GM21367 (cell line): ENCODE results near the gene ICAM3.

Experiments
- ATAC-seq: cut with Tn5 transposase; IDR thresholded peaks from one replicate; pipeline ENCODE4 v1.9.1; 2021; ENCODE audit not compliant: unreplicated experiment

Gene ICAM3

GRCh38 chr19:10292789-10293636 is 46.4 kb downstream of the ICAM3 start:
- ATAC-seq = no peak

GRCh38 chr19:10292206-10292788 is 47.1 kb downstream of the ICAM3 start:
- ATAC-seq = no peak

- no peak for ATAC-seq
Observed at GRCh38 chr19:10291554-10292205, 47.7 kb downstream of the ICAM3 start.

GRCh38 chr19:10290876-10291553 is 48.4 kb downstream of the ICAM3 start:
- ATAC-seq = no peak

GRCh38 chr19:10290357-10290875 is 49.0 kb downstream of the ICAM3 start:
- no peak for ATAC-seq

GRCh38 chr19:10289836-10290356 is 49.5 kb downstream of the ICAM3 start, which contains the start of gene ICAM5:
TSS of gene ICAM5 (plus strand) at chr19:10289952. CDS start at chr19:10290044, 92 bp downstream.
- ATAC-seq = no peak

GRCh38 chr19:10289167-10289835 is 50.1 kb downstream of the ICAM3 start:
- no peak for ATAC-seq

GRCh38 chr19:10288662-10289166 is 50.7 kb downstream of the ICAM3 start:
- ATAC-seq = no peak

- ATAC-seq = no peak
Observed at GRCh38 chr19:10286803-10287737, 52.4 kb downstream of the ICAM3 start, which contains the start of gene ICAM4. TSS of gene ICAM4 (plus strand) at chr19:10286955. CDS start at chr19:10287013, 58 bp downstream.

- no peak for ATAC-seq
Observed at GRCh38 chr19:10285393-10285792, 54.0 kb downstream of the ICAM3 start.

- no peak for ATAC-seq
Observed at GRCh38 chr19:10284960-10285278, 54.5 kb downstream of the ICAM3 start.

GRCh38 chr19:10284065-10284959 is 55.1 kb downstream of the ICAM3 start:
- ATAC-seq = no peak
